BJ (cell line): ENCODE measurements around the gene NAV2. TPM values are rescaled to one million over a fixed set of nuclear protein-coding genes. Genes with fewer than 3 reads are reported as not detected.

Experiments used
- CTCF ChIA-PET: fragments of 350-600 bp; formaldehyde crosslinking; extraction: SDS; loops from one replicate; lab custom pipeline; 2021; ENCODE audit warnings: antibody characterized with exemption, inconsistent platforms; lab: Yijun Ruan, JAX
- POLR2A ChIA-PET: fragments of 300-600 bp; sonication (Branson Sonifier 250); formaldehyde crosslinking; extraction: SDS; loops from one replicate; lab custom pipeline; 2021; ENCODE audit warnings: antibody characterized with exemption; lab: Charles Lee
- DNase-seq: peaks from one replicate; pipeline ENCODE4 v3.0.0-alpha.2; 2011; ENCODE audit warnings: low read depth
- H3K27me3 ChIP-seq: 2 replicates; pipeline ENCODE4 v1.6.0; 2011; ENCODE audit warnings: low read length; ENCODE audit not compliant: control insufficient read depth, insufficient read depth
- H3K36me3 ChIP-seq: 2 replicates; pipeline ENCODE4 v1.5.1; 2011; ENCODE audit warnings: low read length; ENCODE audit not compliant: control insufficient read depth, insufficient read depth
- H3K4me3 ChIP-seq: 2 replicates; pipeline ENCODE4 v1.5.1; 2011; ENCODE audit warnings: low read depth, mild to moderate bottlenecking, control low read depth, low read length
- polyA plus RNA-seq: library from polyadenylated mRNA; depleted of rRNA; stranded (reverse); fragments of >200 nt; gene quantifications from 2 replicates; pipeline ENCODE4 v1.2.3, GENCODE V29; 2011
- TF ChIP-seq, protein P1 (sequence below): IDR thresholded peaks from 2 replicates; pipeline ENCODE4 v1.5.1; 2011; ENCODE audit warnings: low read depth, mild to moderate bottlenecking, control low read depth, inconsistent platforms, low read length, moderate library complexity; ENCODE audit not compliant: insufficient read depth

The NAV2 gene
- polyA plus RNA-seq, 1 experiment = 6.1 TPM

DNA sequence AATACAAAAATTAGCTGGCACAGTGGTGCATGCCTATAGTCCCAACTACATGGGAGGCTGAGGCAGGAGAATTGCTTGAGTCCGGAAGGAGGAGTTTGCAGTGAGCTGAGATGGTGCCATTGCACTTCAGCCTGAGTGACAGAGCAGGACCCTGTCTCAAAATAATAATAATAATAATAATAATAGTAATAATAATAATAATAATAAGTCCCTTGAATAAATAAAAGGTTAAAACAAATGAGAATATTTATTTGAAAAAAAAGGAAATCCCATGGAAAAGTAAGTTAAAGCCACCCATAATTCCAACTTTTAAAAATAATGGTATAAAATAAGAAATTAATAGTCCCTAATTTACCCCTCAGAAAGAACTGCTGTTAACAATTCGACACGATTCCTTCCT lies 10.0 kb upstream of the NAV2 start:
- CTCF ChIA-PET = no interaction called here
- Histone ChIP-seq H3K27me3 (no peaks in the 10 kb centered on the region), H3K36me3 (no peaks in the 10 kb centered on the region; the same call in 1 of the 2 replicates), H3K4me3 (no peak overlapping the region)
- POLR2A ChIA-PET = no interaction called here
- DNase-seq = no peak
- TF ChIP-seq, protein P1, sequence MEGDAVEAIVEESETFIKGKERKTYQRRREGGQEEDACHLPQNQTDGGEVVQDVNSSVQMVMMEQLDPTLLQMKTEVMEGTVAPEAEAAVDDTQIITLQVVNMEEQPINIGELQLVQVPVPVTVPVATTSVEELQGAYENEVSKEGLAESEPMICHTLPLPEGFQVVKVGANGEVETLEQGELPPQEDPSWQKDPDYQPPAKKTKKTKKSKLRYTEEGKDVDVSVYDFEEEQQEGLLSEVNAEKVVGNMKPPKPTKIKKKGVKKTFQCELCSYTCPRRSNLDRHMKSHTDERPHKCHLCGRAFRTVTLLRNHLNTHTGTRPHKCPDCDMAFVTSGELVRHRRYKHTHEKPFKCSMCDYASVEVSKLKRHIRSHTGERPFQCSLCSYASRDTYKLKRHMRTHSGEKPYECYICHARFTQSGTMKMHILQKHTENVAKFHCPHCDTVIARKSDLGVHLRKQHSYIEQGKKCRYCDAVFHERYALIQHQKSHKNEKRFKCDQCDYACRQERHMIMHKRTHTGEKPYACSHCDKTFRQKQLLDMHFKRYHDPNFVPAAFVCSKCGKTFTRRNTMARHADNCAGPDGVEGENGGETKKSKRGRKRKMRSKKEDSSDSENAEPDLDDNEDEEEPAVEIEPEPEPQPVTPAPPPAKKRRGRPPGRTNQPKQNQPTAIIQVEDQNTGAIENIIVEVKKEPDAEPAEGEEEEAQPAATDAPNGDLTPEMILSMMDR = no peak

DNA sequence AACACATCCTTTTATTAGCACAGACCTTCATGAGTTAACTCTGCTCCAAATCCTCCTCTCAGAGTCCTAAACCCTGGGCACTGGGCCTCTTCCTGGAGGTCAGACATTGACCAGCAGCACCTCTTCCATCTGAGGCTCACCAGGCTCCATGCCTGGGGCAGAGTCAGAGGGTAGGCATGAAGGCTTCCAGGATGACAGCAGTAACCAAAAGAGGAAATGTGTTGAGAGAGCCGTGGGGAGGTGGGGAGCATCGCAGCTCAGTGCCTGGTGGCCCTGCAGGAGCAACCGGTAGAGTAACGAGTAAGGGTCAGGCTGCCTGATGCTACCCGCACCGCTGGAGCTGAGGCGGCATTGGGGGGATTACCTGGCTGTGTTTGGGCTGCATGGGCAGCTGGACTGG lies 9.4 kb upstream of the NAV2 start:
- ChIA-PET CTCF (no interaction called here), POLR2A (no interaction called here)
- DNase-seq = no peak
- TF ChIP-seq, protein P1 = no peak
- H3K4me3 ChIP-seq = no peak overlapping the region
- H3K27me3 ChIP-seq = no peaks in the 10 kb centered on the region
- H3K36me3 ChIP-seq = no peaks in the 10 kb centered on the region; the same call in 1 of the 2 replicates

DNA sequence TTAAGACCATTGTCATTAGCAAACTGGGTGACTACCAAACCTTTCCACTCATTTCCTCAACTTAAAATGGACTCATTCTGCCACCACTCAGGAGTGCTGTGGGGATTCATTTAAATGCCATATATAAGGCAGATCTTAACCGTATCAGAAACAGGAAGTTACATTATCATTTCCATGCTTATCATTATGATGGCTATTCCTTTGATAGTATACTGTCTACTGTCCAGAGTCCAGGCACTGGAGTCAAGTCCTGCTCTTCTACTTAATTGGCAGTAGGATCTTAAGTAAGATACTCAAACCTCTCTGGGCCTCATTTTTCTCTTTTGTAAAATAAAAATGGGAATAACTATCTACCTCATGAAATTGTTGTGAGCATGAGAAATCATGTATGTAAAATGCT lies 8.4 kb upstream of the NAV2 start:
- TF ChIP-seq, protein P1 = no peak
- ChIA-PET POLR2A (no interaction called here), CTCF (no interaction called here)
- no peak overlapping the region for H3K4me3 ChIP-seq
- no peaks in the 10 kb centered on the region for H3K27me3 ChIP-seq
- no peaks in the 10 kb centered on the region; the same call in 1 of the 2 replicates for H3K36me3 ChIP-seq
- no peak for DNase-seq

DNA sequence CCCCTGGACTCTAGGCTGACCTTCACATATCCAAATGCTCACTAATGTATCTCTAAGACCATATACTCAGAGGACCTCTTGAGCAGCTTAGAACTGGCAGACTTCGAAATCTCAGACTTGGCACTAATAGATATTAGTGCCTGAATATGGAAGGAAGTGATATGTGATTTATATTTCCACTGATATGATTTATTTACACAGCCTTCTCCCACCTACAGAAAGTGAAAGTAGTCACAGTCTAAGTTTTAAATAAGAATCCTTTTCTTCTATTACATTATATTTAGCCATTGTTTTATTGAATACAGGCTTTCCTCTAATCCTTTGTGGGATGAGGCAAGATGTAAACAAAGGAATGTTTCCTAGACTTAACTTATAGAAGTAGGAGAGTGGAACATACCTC lies 6.7 kb upstream of the NAV2 start:
- no peaks in the 10 kb centered on the region for H3K27me3 ChIP-seq
- no peak overlapping the region for H3K4me3 ChIP-seq
- H3K36me3 ChIP-seq = no peaks in the 10 kb centered on the region; the same call in 1 of the 2 replicates
- DNase-seq = no peak
- TF ChIP-seq, protein P1 = no peak
- ChIA-PET CTCF (no interaction called here), POLR2A (no interaction called here)

DNA sequence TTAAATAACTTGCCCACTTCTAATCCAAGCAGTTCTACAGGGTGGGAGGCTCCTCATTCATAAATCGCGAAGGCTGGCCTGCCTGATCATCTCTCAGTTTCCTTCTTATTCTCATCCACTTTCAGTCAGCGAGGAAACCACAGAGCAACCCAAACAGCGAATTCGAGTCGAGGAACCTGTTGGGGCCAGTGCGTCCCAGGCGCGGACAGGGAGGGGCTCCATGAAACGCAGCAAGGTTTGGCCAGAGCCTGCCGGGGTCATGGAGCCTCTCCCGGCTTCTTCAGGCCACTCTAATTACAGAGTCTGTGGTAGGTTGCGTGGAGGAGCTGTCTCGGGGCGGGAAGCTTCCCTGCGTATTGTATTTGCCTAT lies 741 bp upstream of the NAV2 start:
- TF ChIP-seq, protein P1 = no peak
- DNase-seq = no peak
- ChIA-PET POLR2A (interaction anchor here (1.0 kb wide), 1 partner anchor 116 kb away, joined by 4 read pairs; no protein-coding TSS in a partner anchor), CTCF (interaction anchor here (1.0 to 2.0 kb wide), 5 partner anchors 11 to 148 kb away, joined by 3 to 8 read pairs (median 3); no protein-coding TSS in a partner anchor)
- Histone ChIP-seq H3K4me3 (peak overlapping the region; percentile 78), H3K27me3 (no peaks in the 10 kb centered on the region), H3K36me3 (no peaks in the 10 kb centered on the region; the same call in 1 of the 2 replicates)
